NCI-H345 treated with DMSO at 0.1 percent for 48 hours (cell line): Measurements from ENCODE around the gene FHAD1.

Source experiments
- DNase-seq: peaks from one replicate; lab custom pipeline; 2025; ENCODE audit not compliant: unreplicated experiment; lab: John Stamatoyannopoulos, UW

The FHAD1 gene

GRCh38 chr1:15246960-15247614 lies at the start of gene FHAD1:
Gene FHAD1 (plus strand): TSS chr1:15247223. CDS start chr1:15251785, 4,562 bp downstream.
- peak; percentile 55 for DNase-seq

- DNase-seq = no peak
These were observed 49.2 kb upstream of the FHAD1 start for GRCh38 chr1:15197591-15198447.

GRCh38 chr1:15198684-15199083 lies 48.3 kb upstream of the FHAD1 start:
- DNase-seq = no peak

GRCh38 chr1:15201221-15201620 lies 45.8 kb upstream of the FHAD1 start:
- DNase-seq = no peak

GRCh38 chr1:15201849-15202551 lies 45.0 kb upstream of the FHAD1 start:
- no peak for DNase-seq

- DNase-seq = no peak
These were observed 42.1 kb upstream of the FHAD1 start for GRCh38 chr1:15204931-15205330.

- no peak for DNase-seq
These were observed 41.3 kb upstream of the FHAD1 start for GRCh38 chr1:15205586-15206346.

GRCh38 chr1:15206418-15207030 lies 40.5 kb upstream of the FHAD1 start:
- DNase-seq = no peak

GRCh38 chr1:15207031-15207828 lies 39.8 kb upstream of the FHAD1 start:
- no peak for DNase-seq

- no peak for DNase-seq
These were observed 39.1 kb upstream of the FHAD1 start for GRCh38 chr1:15207829-15208429.

GRCh38 chr1:15210651-15211375 lies 36.2 kb upstream of the FHAD1 start:
- DNase-seq = no peak

- DNase-seq = no peak
These were observed 35.6 kb upstream of the FHAD1 start for GRCh38 chr1:15211424-15211823.

- DNase-seq = no peak
These were observed 34.6 kb upstream of the FHAD1 start for GRCh38 chr1:15212216-15212953.

- no peak for DNase-seq
These were observed 34.1 kb upstream of the FHAD1 start for GRCh38 chr1:15212954-15213291.

GRCh38 chr1:15213341-15213821 lies 33.6 kb upstream of the FHAD1 start:
- DNase-seq = no peak

- no peak for DNase-seq
These were observed 32.5 kb upstream of the FHAD1 start for GRCh38 chr1:15214527-15214926.

- DNase-seq = no peak
These were observed 31.9 kb upstream of the FHAD1 start for GRCh38 chr1:15215116-15215515.

- DNase-seq = no peak
These were observed 29.4 kb upstream of the FHAD1 start for GRCh38 chr1:15217654-15218053.
